ENCODE measurements around the gene GSKIP.

GSKIP gene

DNA sequence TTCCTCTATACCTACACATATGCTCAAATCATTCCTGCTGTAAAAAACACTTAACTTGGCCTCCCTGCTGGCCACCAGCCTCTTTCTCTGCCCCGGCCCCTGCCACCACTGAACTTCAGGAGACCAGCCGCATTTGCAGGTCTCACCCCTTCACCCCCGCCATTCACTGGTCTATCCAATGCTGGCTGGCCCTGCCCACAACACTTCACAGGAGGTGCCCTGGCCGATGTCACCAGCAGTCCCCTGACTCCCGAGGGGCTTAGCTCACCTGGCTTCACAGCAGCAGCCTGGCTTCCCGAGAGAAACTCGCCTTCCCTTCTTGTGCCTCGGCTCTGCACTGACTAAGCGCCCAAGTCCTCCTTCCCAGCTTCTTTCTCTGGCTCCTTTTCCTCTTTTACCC is 36.1 kb downstream of the GSKIP start:
- Histone ChIP-seq H3K27me3 (ENCODE audit: insufficient read depth, low read depth) (no peaks in the 10 kb centered on the region), H3K4me1 (ENCODE audit: low read depth, poor library complexity, severe bottlenecking) (no peaks in the 10 kb centered on the region), H3K79me2 (ENCODE audit: insufficient read depth, low read depth) (no peaks in the 10 kb centered on the region), H2AFZ (ENCODE audit: low read depth) (no peak overlapping the region), H3K4me2 (no peak overlapping the region), H3K9ac (no peak overlapping the region), H3K27ac (no peak overlapping the region), H3K4me3 (IDR thresholded peaks at IDR 0.05; ENCODE audit: insufficient read depth, low read depth, low read length) (no peak overlapping the region), H4K20me1 (ENCODE audit: insufficient read depth) (no peaks in the 10 kb centered on the region), H3K36me3 (ENCODE audit: insufficient read depth) (no peaks in the 10 kb centered on the region)
- TF ChIP-seq, protein P1, sequence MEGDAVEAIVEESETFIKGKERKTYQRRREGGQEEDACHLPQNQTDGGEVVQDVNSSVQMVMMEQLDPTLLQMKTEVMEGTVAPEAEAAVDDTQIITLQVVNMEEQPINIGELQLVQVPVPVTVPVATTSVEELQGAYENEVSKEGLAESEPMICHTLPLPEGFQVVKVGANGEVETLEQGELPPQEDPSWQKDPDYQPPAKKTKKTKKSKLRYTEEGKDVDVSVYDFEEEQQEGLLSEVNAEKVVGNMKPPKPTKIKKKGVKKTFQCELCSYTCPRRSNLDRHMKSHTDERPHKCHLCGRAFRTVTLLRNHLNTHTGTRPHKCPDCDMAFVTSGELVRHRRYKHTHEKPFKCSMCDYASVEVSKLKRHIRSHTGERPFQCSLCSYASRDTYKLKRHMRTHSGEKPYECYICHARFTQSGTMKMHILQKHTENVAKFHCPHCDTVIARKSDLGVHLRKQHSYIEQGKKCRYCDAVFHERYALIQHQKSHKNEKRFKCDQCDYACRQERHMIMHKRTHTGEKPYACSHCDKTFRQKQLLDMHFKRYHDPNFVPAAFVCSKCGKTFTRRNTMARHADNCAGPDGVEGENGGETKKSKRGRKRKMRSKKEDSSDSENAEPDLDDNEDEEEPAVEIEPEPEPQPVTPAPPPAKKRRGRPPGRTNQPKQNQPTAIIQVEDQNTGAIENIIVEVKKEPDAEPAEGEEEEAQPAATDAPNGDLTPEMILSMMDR (conservative IDR thresholded peaks at IDR 0.05; ENCODE audit: low read depth, low read length): no peak

DNA sequence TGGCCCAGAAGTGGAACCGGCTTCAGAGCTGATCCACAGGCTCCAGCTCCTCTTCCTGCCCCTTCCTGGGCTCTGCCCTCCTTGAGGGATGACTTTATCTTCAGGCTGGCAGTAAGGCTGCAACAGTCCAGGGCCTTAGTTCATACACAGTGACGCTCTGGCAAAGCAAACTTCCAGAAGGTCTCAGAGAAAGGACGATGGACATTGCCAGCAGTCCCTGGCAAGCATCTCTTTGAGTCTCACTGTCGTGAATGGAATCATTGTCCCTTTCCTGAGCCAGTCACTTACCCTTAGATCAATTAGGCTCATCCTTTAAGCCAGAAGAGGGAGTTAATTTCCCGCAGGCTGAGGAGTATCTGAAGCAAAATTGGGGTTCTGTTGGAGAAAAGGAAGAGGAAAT is 37.2 kb downstream of the GSKIP start:
- no peak overlapping the region for H2AFZ ChIP-seq (ENCODE audit: low read depth)

DNA sequence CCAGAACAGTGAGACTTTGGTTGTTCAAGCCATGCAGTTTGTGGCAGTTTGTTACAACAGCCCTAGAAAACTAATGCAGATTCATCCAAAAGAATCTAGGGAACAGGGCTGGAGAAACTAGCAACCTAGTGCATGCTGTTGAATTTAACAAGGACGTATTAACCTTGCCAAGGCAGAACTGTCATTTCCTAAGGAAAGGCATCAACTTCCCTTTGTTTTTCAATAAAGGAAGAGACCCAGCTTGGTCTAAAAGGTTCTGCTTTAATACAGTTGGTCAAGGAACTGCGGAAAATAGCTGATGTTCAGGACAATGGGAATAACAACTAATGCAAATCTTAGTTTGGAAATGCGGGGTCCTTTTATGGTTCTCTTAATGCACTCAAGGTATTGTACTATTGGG is 40.1 kb downstream of the GSKIP start:
- H3K9ac ChIP-seq: no peak overlapping the region
- no peaks in the 10 kb centered on the region for H3K36me3 ChIP-seq (ENCODE audit: insufficient read depth)
- no peaks in the 10 kb centered on the region for H3K27me3 ChIP-seq (ENCODE audit: insufficient read depth, low read depth)
- H3K4me2 ChIP-seq: no peak overlapping the region
- H2AFZ ChIP-seq (ENCODE audit: low read depth): no peak overlapping the region
- H3K4me3 ChIP-seq (IDR thresholded peaks at IDR 0.05; ENCODE audit: insufficient read depth, low read depth, low read length): no peak overlapping the region
- no peak overlapping the region for H3K27ac ChIP-seq
- no peaks in the 10 kb centered on the region for H3K4me1 ChIP-seq (ENCODE audit: low read depth, poor library complexity, severe bottlenecking)
- no peaks in the 10 kb centered on the region for H4K20me1 ChIP-seq (ENCODE audit: insufficient read depth)
- TF ChIP-seq, protein P1 (conservative IDR thresholded peaks at IDR 0.05; ENCODE audit: low read depth, low read length): no peak
- no peaks in the 10 kb centered on the region for H3K79me2 ChIP-seq (ENCODE audit: insufficient read depth, low read depth)

More for the DNA sequence above, 37.2 kb downstream of the GSKIP start:
- no peaks in the 10 kb centered on the region for H4K20me1 ChIP-seq (ENCODE audit: insufficient read depth)
- H3K4me1 ChIP-seq (ENCODE audit: low read depth, poor library complexity, severe bottlenecking): no peaks in the 10 kb centered on the region
- H3K27ac ChIP-seq: no peak overlapping the region
- H3K4me3 ChIP-seq (IDR thresholded peaks at IDR 0.05; ENCODE audit: insufficient read depth, low read depth, low read length): no peak overlapping the region
- H3K36me3 ChIP-seq (ENCODE audit: insufficient read depth): no peaks in the 10 kb centered on the region
- no peaks in the 10 kb centered on the region for H3K79me2 ChIP-seq (ENCODE audit: insufficient read depth, low read depth)
- no peaks in the 10 kb centered on the region for H3K27me3 ChIP-seq (ENCODE audit: insufficient read depth, low read depth)
- no peak overlapping the region for H3K9ac ChIP-seq
- no peak overlapping the region for H3K4me2 ChIP-seq
- TF ChIP-seq, protein P1 (conservative IDR thresholded peaks at IDR 0.05; ENCODE audit: low read depth, low read length): no peak

DNA sequence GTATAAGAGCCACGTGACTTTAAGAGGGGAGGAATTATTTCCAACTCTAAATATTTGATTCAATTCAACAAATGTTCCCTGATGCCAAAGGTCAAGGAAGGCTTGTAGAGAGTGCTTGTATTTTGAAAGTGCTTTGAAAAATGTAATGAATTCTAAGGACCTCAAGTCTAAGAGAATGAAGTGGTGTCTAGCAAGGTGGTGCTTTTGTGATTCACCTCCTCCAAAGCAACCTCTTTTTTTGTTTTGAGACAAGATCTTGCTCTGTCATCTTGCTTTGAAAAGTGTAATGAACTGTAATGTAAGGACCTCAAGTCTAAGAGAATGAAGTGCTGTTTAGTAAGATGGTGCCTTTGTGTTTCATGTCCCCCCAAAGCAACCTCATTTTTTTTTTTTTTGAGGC is 42.4 kb downstream of the GSKIP start:
- no peak overlapping the region for H3K27ac ChIP-seq
- no peaks in the 10 kb centered on the region for H3K79me2 ChIP-seq (ENCODE audit: insufficient read depth, low read depth)
- no peak overlapping the region for H3K9ac ChIP-seq
- no peak overlapping the region for H2AFZ ChIP-seq (ENCODE audit: low read depth)
- no peaks in the 10 kb centered on the region for H4K20me1 ChIP-seq (ENCODE audit: insufficient read depth)
- no peak overlapping the region for H3K4me2 ChIP-seq
- TF ChIP-seq, protein P1 (conservative IDR thresholded peaks at IDR 0.05; ENCODE audit: low read depth, low read length): no peak
- H3K36me3 ChIP-seq (ENCODE audit: insufficient read depth): no peaks in the 10 kb centered on the region
- no peaks in the 10 kb centered on the region for H3K27me3 ChIP-seq (ENCODE audit: insufficient read depth, low read depth)
- no peaks in the 10 kb centered on the region for H3K4me1 ChIP-seq (ENCODE audit: low read depth, poor library complexity, severe bottlenecking)
- H3K4me3 ChIP-seq (IDR thresholded peaks at IDR 0.05; ENCODE audit: insufficient read depth, low read depth, low read length): no peak overlapping the region

Data from KMS-11 (cell line).